GM12878 (cell line): ENCODE measurements around the gene DLK2. TPM values are rescaled to one million over a fixed set of nuclear protein-coding genes. Genes with fewer than 3 reads are reported as not detected.

Experiments used
- ATAC-seq: fragments of 200-7000 bp; cut with Tn5 transposase; 3 replicates; pipeline ENCODE4 v1.9.1; 2020; ENCODE audit warnings: mild to moderate bottlenecking, moderate library complexity
- BruUV-seq: library from RNA; stranded (reverse); fragments of 400-500 nt; replicated peaks from 2 replicates; lab custom pipeline; 2021; lab: Mats Ljungman, UMichigan
- CTCF ChIA-PET: fragments of 300-600 bp; sonication (Branson Sonifier 250); formaldehyde crosslinking; extraction: SDS; loops from one replicate; lab custom pipeline; 2021; ENCODE audit warnings: inconsistent platforms; lab: Yijun Ruan, JAX
- POLR2A ChIA-PET: fragments of 350-600 bp; formaldehyde crosslinking; extraction: SDS; loops from one replicate; lab custom pipeline; 2021; ENCODE audit warnings: inconsistent platforms; lab: Charles Lee
- RAD21 ChIA-PET: fragments of 300-600 bp; sonication (Branson Sonifier 250); formaldehyde crosslinking; loops from one replicate; lab custom pipeline; 2023; ENCODE audit warnings: antibody characterized with exemption; ENCODE audit not compliant: unreplicated experiment; lab: Charles Lee
- SMC1A ChIA-PET: fragments of 300-600 bp; sonication (Branson Sonifier 250); formaldehyde crosslinking; loops from one replicate; lab custom pipeline; 2023; ENCODE audit not compliant: unreplicated experiment, uncharacterized antibody; lab: Charles Lee
- DNase-seq: peaks from one replicate; pipeline ENCODE4 v3.0.0-alpha.2; 2011; ENCODE audit warnings: low read depth, low spot score
- FAIRE-seq: peaks from 3 replicates; lab custom pipeline; 2011; peaks lifted over from hg19 to GRCh38; lab: Jason Lieb, UNC
- H2AFZ ChIP-seq: 2 replicates; pipeline ENCODE4 v1.6.0; 2011; ENCODE audit warnings: low read depth, low read length, control low read depth; ENCODE audit not compliant: control insufficient read depth
- H3K27ac ChIP-seq: 2 replicates; pipeline ENCODE4 v1.5.1; 2011; ENCODE audit warnings: control low read depth; ENCODE audit not compliant: control insufficient read depth, insufficient read depth
- H3K27me3 ChIP-seq, 2 experiments: replicated peaks in 1 of 2; 2 replicates each; pipeline versions ENCODE4 v1.6.0 to v1.6.1; 2011; ENCODE audit warnings: low read length in 1 of 2; ENCODE audit not compliant: control insufficient read depth in 2 of 2, insufficient read depth in 2 of 2
- H3K36me3 ChIP-seq, 2 experiments: 2 replicates each; pipeline ENCODE4 v1.5.1; 2011; ENCODE audit warnings: low read length in 1 of 2; ENCODE audit not compliant: control insufficient read depth in 2 of 2, insufficient read depth in 2 of 2
- H3K4me1 ChIP-seq: 2 replicates; pipeline ENCODE4 v1.6.1; 2011; ENCODE audit warnings: mild to moderate bottlenecking, low read length, moderate library complexity, mixed read lengths; ENCODE audit not compliant: control insufficient read depth, insufficient read depth
- H3K4me2 ChIP-seq: 2 replicates; pipeline ENCODE4 v1.6.0; 2011; ENCODE audit warnings: control low read depth; ENCODE audit not compliant: control insufficient read depth, insufficient read depth
- H3K4me3 ChIP-seq: fragments of 200-600 bp; sonication (generic); 2 replicates; pipeline ENCODE4 v1.5.1; 2016
- H3K79me2 ChIP-seq: 2 replicates; pipeline ENCODE4 v1.6.0; 2011; ENCODE audit warnings: low read length; ENCODE audit not compliant: control insufficient read depth, insufficient read depth
- H3K9ac ChIP-seq: 2 replicates; pipeline ENCODE4 v1.8.0; 2011; ENCODE audit warnings: low read length, control low read depth, mixed read lengths; ENCODE audit not compliant: control insufficient read depth, insufficient read depth
- H3K9me3 ChIP-seq: replicated peaks from 3 replicates; pipeline ENCODE4 v1.5.1; 2011; ENCODE audit warnings: mild to moderate bottlenecking, low read length; ENCODE audit not compliant: control insufficient read depth, insufficient read depth
- H4K20me1 ChIP-seq: 2 replicates; pipeline ENCODE4 v1.6.0; 2011; ENCODE audit not compliant: control insufficient read depth, insufficient read depth
- ASH2L ChIP-seq: fragments of 300-600, 200-600 bp; sonication (generic); IDR thresholded peaks from 2 replicates; pipeline ENCODE4 v1.6.1; 2017; ENCODE audit warnings: low read depth, mild to moderate bottlenecking, borderline replicate concordance
- CEBPB ChIP-seq, 2 experiments: fragments of 150-350 bp in 1 of 2; IDR thresholded peaks; 2 replicates each; pipeline ENCODE4 v1.6.1; 2012 to 2014; ENCODE audit warnings: low read depth in 2 of 2, low read length in 2 of 2, borderline replicate concordance in 1 of 2, inconsistent platforms in 1 of 2
- FOXK2 ChIP-seq: fragments of 450-650 bp; IDR thresholded peaks from 2 replicates; pipeline ENCODE4 v1.6.1; 2017; ENCODE audit warnings: mild to moderate bottlenecking, moderate library complexity
- KAT2A ChIP-seq: conservative IDR thresholded peaks from 2 replicates; pipeline ENCODE4 v1.6.1; 2011; ENCODE audit warnings: low read depth, low read length; ENCODE audit not compliant: control insufficient read depth
- KDM1A ChIP-seq: fragments of 200-600 bp; sonication (generic); IDR thresholded peaks from 2 replicates; pipeline ENCODE4 v1.6.1; 2016; ENCODE audit warnings: borderline replicate concordance
- NR2C1 ChIP-seq: fragments of 450-650 bp; IDR thresholded peaks from 2 replicates; pipeline ENCODE4 v1.6.1; 2017; ENCODE audit warnings: antibody characterized with exemption, mild to moderate bottlenecking, moderate library complexity
- RB1 ChIP-seq: fragments of 450-650 bp; formaldehyde crosslinking; IDR thresholded peaks from 2 replicates; pipeline ENCODE4 v1.6.1; 2017; ENCODE audit warnings: mild to moderate bottlenecking, borderline replicate concordance
- SIN3A ChIP-seq: IDR thresholded peaks from 2 replicates; pipeline ENCODE4 v1.6.1; 2012; ENCODE audit warnings: low read depth, low read length, improper control_type of control experiment
- SREBF2 ChIP-seq: IDR thresholded peaks from 2 replicates; pipeline ENCODE4 v1.6.1; 2012; ENCODE audit warnings: mild to moderate bottlenecking, low read length
- TARDBP ChIP-seq: IDR thresholded peaks from 2 replicates; pipeline ENCODE4 v1.6.1; 2016; ENCODE audit warnings: borderline replicate concordance
- WRNIP1 ChIP-seq: IDR thresholded peaks from 2 replicates; pipeline ENCODE4 v1.6.1; 2011; ENCODE audit warnings: low read depth, low read length, improper control_type of control experiment, borderline replicate concordance
- WGBS: methylation state at CpG from one replicate; pipeline ENCODE4 v1.1.6; 2016; ENCODE audit warnings: low lambda C conversion rate; ENCODE audit not compliant: insufficient replicate concordance, insufficient coverage; ENCODE audit errors: missing lambda C conversion rate; 5-methylcytosine and 5-hydroxymethylcytosine counted together
- in situ Hi-C: fragments of 300-500 bp; cut with MboI; formaldehyde crosslinking; loops from 9 replicates; pipeline ENCODE4 v1.14.3; 2018; ENCODE audit warnings: mixed read lengths
- intact Hi-C: fragments of 100-400 bp; cut with micrococcal nuclease; formaldehyde crosslinking; loops from one replicate; pipeline ENCODE4 v1.14.2; 2022; ENCODE audit not compliant: unreplicated experiment
- polyA plus RNA-seq, 11 experiments: library from polyadenylated mRNA; depleted of rRNA in 4 of 11; unstranded in 6 of 11; stranded (reverse) in 5 of 11; fragments of >200 nt; fragmentation: Nextera tagmentation in 4 of 11; fragmentation: Illumina TruSeq in 1 of 11; extraction: Ambion mirVana in 4 of 11; extraction: Trizol in 1 of 11; gene quantifications; 1 replicate in 1 of 11; 2 replicates in 10 of 11; pipeline versions ENCODE4 v1.2.1 to v1.2.3, GENCODE V29; 2011 to 2016; ENCODE audit warnings: inconsistent platforms in 2 of 11, missing spikeins in 2 of 11, low read depth in 1 of 11
- total RNA-seq, 4 experiments: library from RNA; depleted of rRNA in 3 of 4; stranded (reverse); fragments of >200 nt in 3 of 4; fragmentation: Illumina TruSeq in 1 of 4; extraction: Trizol in 1 of 4; gene quantifications; 2 replicates each; pipeline versions ENCODE4 v1.2.1 to v1.2.3, GENCODE V29; 2013 to 2021
- TF ChIP-seq, protein P1 (sequence below): fragments of 450-650 bp; conservative IDR thresholded peaks from 2 replicates; pipeline ENCODE4 v1.6.1; 2017; ENCODE audit warnings: mild to moderate bottlenecking, moderate library complexity
- TF ChIP-seq, protein P2 (sequence below): fragments of 450-650 bp; IDR thresholded peaks from 2 replicates; pipeline ENCODE4 v1.6.1; 2017; ENCODE audit warnings: mild to moderate bottlenecking, moderate library complexity
- TF ChIP-seq, protein P3 (sequence below): fragments of 450-650 bp; IDR thresholded peaks from 2 replicates; pipeline ENCODE4 v1.6.1; 2017; ENCODE audit warnings: borderline replicate concordance

DLK2 gene
- total and polyA plus RNA-seq, 10 of the 15 experiments (the other 5 are each of a cell fraction or from before 2014, with no cell fraction given) = 0.03 to 0.55 (median 0.38) TPM; not detected in 4

DNA sequence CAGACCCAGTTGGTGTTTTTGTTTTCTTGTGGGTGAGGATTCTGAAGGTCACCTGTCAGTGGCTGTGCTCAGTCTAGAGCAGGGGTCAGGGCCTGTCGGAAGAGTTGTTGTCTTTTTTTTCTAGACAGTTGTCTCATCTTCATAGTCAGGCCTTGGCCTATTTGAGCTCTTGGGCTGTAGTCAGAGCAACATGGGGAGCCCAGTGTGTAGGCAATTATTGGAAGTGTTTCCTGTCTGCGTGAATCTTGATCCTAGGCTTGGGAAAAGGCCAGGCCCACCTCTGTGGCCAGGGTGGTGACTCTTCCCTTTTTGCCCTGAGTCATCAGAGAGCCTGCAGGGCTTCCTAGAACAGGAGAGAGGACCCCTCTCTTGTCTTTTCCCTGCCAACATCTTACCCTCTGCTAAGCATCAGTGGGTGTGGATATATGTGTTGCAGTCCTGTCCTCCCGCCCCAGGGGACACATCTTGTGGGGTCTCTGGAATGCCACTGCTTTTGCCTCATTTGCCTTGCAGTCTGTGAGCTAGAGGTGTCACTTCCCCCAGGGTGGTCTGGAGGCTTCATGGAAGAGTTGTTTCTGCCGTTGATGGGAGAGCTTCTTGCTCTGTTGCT is 33.4 kb upstream of the DLK2 start:
- 70% methylated on average over 4 of the region's 4 CpGs for WGBS
- Histone ChIP-seq H3K4me2 (no peak overlapping the region), H3K79me2 (no peaks in the 10 kb centered on the region; the same call in 1 of the 2 replicates), H3K9me3 (no peaks in the 10 kb centered on the region), H3K27me3 (no peaks in the 10 kb centered on the region), H3K9ac (no peak overlapping the region)
- in situ Hi-C loops = no loop called here
- SMC1A ChIA-PET = interaction anchor here (0.5 to 1.5 kb wide), 3 partner anchors 8 to 124 kb away, joined by 3 read pairs; no protein-coding TSS in a partner anchor
- TF ChIP-seq CEBPB (IDR thresholded peaks at IDR 0.05; ENCODE audit: borderline replicate concordance in 1 of 2, low read depth in 2 of 2, low read length in 2 of 2) (no peak), WRNIP1 (no peak), TARDBP (no peak), KAT2A (no peak), RB1 (no peak), NR2C1 (no peak), SREBF2 (no peak), SIN3A (no peak), FOXK2 (no peak), KDM1A (no peak), ASH2L (no peak)
- TF ChIP-seq, protein P1, sequence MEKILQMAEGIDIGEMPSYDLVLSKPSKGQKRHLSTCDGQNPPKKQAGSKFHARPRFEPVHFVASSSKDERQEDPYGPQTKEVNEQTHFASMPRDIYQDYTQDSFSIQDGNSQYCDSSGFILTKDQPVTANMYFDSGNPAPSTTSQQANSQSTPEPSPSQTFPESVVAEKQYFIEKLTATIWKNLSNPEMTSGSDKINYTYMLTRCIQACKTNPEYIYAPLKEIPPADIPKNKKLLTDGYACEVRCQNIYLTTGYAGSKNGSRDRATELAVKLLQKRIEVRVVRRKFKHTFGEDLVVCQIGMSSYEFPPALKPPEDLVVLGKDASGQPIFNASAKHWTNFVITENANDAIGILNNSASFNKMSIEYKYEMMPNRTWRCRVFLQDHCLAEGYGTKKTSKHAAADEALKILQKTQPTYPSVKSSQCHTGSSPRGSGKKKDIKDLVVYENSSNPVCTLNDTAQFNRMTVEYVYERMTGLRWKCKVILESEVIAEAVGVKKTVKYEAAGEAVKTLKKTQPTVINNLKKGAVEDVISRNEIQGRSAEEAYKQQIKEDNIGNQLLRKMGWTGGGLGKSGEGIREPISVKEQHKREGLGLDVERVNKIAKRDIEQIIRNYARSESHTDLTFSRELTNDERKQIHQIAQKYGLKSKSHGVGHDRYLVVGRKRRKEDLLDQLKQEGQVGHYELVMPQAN = no peak
- TF ChIP-seq, protein P2, sequence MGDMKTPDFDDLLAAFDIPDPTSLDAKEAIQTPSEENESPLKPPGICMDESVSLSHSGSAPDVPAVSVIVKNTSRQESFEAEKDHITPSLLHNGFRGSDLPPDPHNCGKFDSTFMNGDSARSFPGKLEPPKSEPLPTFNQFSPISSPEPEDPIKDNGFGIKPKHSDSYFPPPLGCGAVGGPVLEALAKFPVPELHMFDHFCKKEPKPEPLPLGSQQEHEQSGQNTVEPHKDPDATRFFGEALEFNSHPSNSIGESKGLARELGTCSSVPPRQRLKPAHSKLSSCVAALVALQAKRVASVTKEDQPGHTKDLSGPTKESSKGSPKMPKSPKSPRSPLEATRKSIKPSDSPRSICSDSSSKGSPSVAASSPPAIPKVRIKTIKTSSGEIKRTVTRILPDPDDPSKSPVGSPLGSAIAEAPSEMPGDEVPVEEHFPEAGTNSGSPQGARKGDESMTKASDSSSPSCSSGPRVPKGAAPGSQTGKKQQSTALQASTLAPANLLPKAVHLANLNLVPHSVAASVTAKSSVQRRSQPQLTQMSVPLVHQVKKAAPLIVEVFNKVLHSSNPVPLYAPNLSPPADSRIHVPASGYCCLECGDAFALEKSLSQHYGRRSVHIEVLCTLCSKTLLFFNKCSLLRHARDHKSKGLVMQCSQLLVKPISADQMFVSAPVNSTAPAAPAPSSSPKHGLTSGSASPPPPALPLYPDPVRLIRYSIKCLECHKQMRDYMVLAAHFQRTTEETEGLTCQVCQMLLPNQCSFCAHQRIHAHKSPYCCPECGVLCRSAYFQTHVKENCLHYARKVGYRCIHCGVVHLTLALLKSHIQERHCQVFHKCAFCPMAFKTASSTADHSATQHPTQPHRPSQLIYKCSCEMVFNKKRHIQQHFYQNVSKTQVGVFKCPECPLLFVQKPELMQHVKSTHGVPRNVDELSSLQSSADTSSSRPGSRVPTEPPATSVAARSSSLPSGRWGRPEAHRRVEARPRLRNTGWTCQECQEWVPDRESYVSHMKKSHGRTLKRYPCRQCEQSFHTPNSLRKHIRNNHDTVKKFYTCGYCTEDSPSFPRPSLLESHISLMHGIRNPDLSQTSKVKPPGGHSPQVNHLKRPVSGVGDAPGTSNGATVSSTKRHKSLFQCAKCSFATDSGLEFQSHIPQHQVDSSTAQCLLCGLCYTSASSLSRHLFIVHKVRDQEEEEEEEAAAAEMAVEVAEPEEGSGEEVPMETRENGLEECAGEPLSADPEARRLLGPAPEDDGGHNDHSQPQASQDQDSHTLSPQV = no peak
- TF ChIP-seq, protein P3, sequence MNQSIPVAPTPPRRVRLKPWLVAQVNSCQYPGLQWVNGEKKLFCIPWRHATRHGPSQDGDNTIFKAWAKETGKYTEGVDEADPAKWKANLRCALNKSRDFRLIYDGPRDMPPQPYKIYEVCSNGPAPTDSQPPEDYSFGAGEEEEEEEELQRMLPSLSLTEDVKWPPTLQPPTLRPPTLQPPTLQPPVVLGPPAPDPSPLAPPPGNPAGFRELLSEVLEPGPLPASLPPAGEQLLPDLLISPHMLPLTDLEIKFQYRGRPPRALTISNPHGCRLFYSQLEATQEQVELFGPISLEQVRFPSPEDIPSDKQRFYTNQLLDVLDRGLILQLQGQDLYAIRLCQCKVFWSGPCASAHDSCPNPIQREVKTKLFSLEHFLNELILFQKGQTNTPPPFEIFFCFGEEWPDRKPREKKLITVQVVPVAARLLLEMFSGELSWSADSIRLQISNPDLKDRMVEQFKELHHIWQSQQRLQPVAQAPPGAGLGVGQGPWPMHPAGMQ = no peak
- TF ChIP-seq, all 136 proteins: peak for 0
- H3K4me1 ChIP-seq = no peaks in the 10 kb centered on the region; the same call in 1 of the 2 replicates
- ChIA-PET RAD21 (no interaction called here), CTCF (interaction anchor here (1.0 kb wide), 1 partner anchor 17 kb away, joined by 5 read pairs; no protein-coding TSS in a partner anchor), POLR2A (interaction anchor here (0.7 kb wide), 1 partner anchor 11 kb away, joined by 3 read pairs; no protein-coding TSS in a partner anchor)
- intact Hi-C loops = no loop called here
- no peak overlapping the region for H3K4me3 ChIP-seq
- no peaks in the 10 kb centered on the region for H4K20me1 ChIP-seq
- no peak overlapping the region for H3K27ac ChIP-seq
- H3K36me3 ChIP-seq = no peaks in the 10 kb centered on the region
- DNase-seq = no peak
- no peak overlapping the region for H2AFZ ChIP-seq
- BruUV-seq = no TSS peak
- FAIRE-seq = no peak
- no peak for ATAC-seq
